WTC11 (cell line): ENCODE results near the gene ZDHHC19. TPM values are rescaled to one million over a fixed set of nuclear protein-coding genes. Genes with fewer than 3 reads are reported as not detected.

Source experiments
- ATAC-seq: fragments of 200-7000 bp; cut with Tn5 transposase; 2 replicates; pipeline ENCODE4 v1.10.0; 2021; ENCODE audit warnings: mild to moderate bottlenecking, moderate library complexity
- Bru-seq: library from RNA; stranded (reverse); fragments of 400-500 nt; gene quantifications from one replicate; lab custom pipeline; 2021; lab: Mats Ljungman, UMichigan
- CTCF ChIA-PET: fragments of 300-600 bp; sonication (Branson Sonifier 250); formaldehyde crosslinking; loops from one replicate; lab custom pipeline; 2021; ENCODE audit warnings: antibody characterized with exemption; lab: Charles Lee
- POLR2A ChIA-PET: fragments of 350-600 bp; sonication (Branson Sonifier 250); formaldehyde crosslinking; loops from one replicate; lab custom pipeline; 2021; ENCODE audit warnings: antibody characterized with exemption; lab: Charles Lee
- DNase-seq: peaks from one replicate; pipeline ENCODE4 v3.0.0; 2021; ENCODE audit warnings: low spot score
- H3K27ac Mint-ChIP-seq: 2 replicates; pipeline ENCODE4 v1.8.0; 2021; ENCODE audit warnings: mixed read lengths
- H3K27me3 Mint-ChIP-seq: 2 replicates; pipeline ENCODE4 v1.8.0; 2021; ENCODE audit warnings: low read depth, mild to moderate bottlenecking, moderate library complexity, mixed read lengths
- H3K36me3 Mint-ChIP-seq: 2 replicates; pipeline ENCODE4 v1.8.0; 2021; ENCODE audit warnings: mixed read lengths
- H3K4me1 Mint-ChIP-seq: 2 replicates; pipeline ENCODE4 v1.8.0; 2022; ENCODE audit warnings: mixed read lengths
- H3K4me3 Mint-ChIP-seq: 2 replicates; pipeline ENCODE4 v1.8.0; 2021; ENCODE audit warnings: mild to moderate bottlenecking, moderate library complexity, mixed read lengths
- H3K9me3 Mint-ChIP-seq: 2 replicates; pipeline ENCODE4 v1.8.0; 2021; ENCODE audit warnings: mixed read lengths
- E2F1 ChIP-seq: sonication (generic); formaldehyde crosslinking; IDR thresholded peaks from 2 replicates; pipeline ENCODE4 v1.8.0; 2022; ENCODE audit warnings: mild to moderate bottlenecking, missing genetic modification reagents
- E2F4 ChIP-seq: sonication (generic); formaldehyde crosslinking; IDR thresholded peaks from 2 replicates; pipeline ENCODE4 v1.8.1; 2022; ENCODE audit warnings: low read depth, mild to moderate bottlenecking, moderate library complexity, missing genetic modification reagents, borderline replicate concordance
- ESRRA ChIP-seq: sonication (generic); formaldehyde crosslinking; IDR thresholded peaks from 2 replicates; pipeline ENCODE4 v1.8.1; 2022; ENCODE audit warnings: mild to moderate bottlenecking, missing genetic modification reagents, borderline replicate concordance
- HMGA2 ChIP-seq: fragments of 250-450 bp; sonication (Bioruptor Pico); IDR thresholded peaks from 2 replicates; pipeline ENCODE4 v1.4.0; 2021; ENCODE audit warnings: mild to moderate bottlenecking, moderate library complexity
- IRF1 ChIP-seq: sonication (generic); formaldehyde crosslinking; IDR thresholded peaks from 2 replicates; pipeline ENCODE4 v1.8.0; 2023; ENCODE audit warnings: missing genetic modification reagents
- MYBL2 ChIP-seq: sonication (generic); formaldehyde crosslinking; IDR thresholded peaks from 2 replicates; pipeline ENCODE4 v1.8.1; 2023; ENCODE audit warnings: mild to moderate bottlenecking, moderate library complexity, missing genetic modification reagents
- PRDM15 ChIP-seq: sonication (generic); formaldehyde crosslinking; IDR thresholded peaks from 2 replicates; pipeline ENCODE4 v1.8.0; 2022; ENCODE audit warnings: missing genetic modification reagents
- SP1 ChIP-seq: sonication (generic); formaldehyde crosslinking; conservative IDR thresholded peaks from 2 replicates; pipeline ENCODE4 v1.8.1; 2022; ENCODE audit warnings: missing genetic modification reagents
- TP53 ChIP-seq: sonication (generic); formaldehyde crosslinking; IDR thresholded peaks from 2 replicates; pipeline ENCODE4 v1.8.1; 2023; ENCODE audit warnings: mild to moderate bottlenecking, missing genetic modification reagents
- USF1 ChIP-seq: sonication (generic); formaldehyde crosslinking; IDR thresholded peaks from 2 replicates; pipeline ENCODE4 v1.8.0; 2022; ENCODE audit warnings: mild to moderate bottlenecking, missing genetic modification reagents
- ZBTB43 ChIP-seq: sonication (generic); formaldehyde crosslinking; IDR thresholded peaks from 2 replicates; pipeline ENCODE4 v1.8.1; 2023; ENCODE audit warnings: mild to moderate bottlenecking, missing genetic modification reagents
- ZNF121 ChIP-seq: sonication (generic); formaldehyde crosslinking; IDR thresholded peaks from 2 replicates; pipeline ENCODE4 v1.8.0; 2023; ENCODE audit warnings: missing genetic modification reagents
- ZNF138 ChIP-seq: sonication (generic); formaldehyde crosslinking; conservative IDR thresholded peaks from 2 replicates; pipeline ENCODE4 v1.8.1; 2022; ENCODE audit warnings: mild to moderate bottlenecking, moderate library complexity, missing genetic modification reagents
- ZNF219 ChIP-seq: sonication (generic); formaldehyde crosslinking; IDR thresholded peaks from 2 replicates; pipeline ENCODE4 v1.8.0; 2023; ENCODE audit warnings: missing genetic modification reagents, mild to moderate bottlenecking, borderline replicate concordance
- ZNF512 ChIP-seq: sonication (generic); formaldehyde crosslinking; IDR thresholded peaks from 2 replicates; pipeline ENCODE4 v1.8.1; 2022; ENCODE audit warnings: missing genetic modification reagents, borderline replicate concordance
- long read RNA-seq, 3 experiments: library from RNA in 1 of 3; library from capped mRNA in 1 of 3; library from polyadenylated mRNA in 1 of 3; unstranded in 2 of 3; stranded (forward) in 1 of 3; transcript quantifications; one replicate each; pipeline ENCODE4 v2.0.0, GENCODE V29; 2021
- total RNA-seq: library from RNA; stranded (reverse); gene quantifications from 3 replicates; pipeline ENCODE4 v1.2.3, GENCODE V29; 2021

The ZDHHC19 gene
- total RNA-seq = 4.4 to 5.2 TPM (median 4.5 TPM) in 3 replicates
- Bru-seq, nascent RNA = percentile 40 among the genes with signal in this experiment
- long read RNA-seq, experiment 1, partial matches to known transcripts = 4 of 6 reads
- long read RNA-seq, experiment 1, other reads (novel, unspliced or antisense) = 2 of 6 reads
- long read RNA-seq, experiment 2, partial matches to known transcripts = 3 of 4 reads
- long read RNA-seq, experiment 2, other reads (novel, unspliced or antisense) = 1 of 4 reads
- long read RNA-seq, experiment 3, partial matches to known transcripts = 0 of 4 reads
- long read RNA-seq, experiment 3, other reads (novel, unspliced or antisense) = 4 of 4 reads

- POLR2A ChIA-PET = no interaction called here
- no peak for TF ChIP-seq PRDM15 (CRISPR knock-in tag)
- TF ChIP-seq ZNF512 (CRISPR knock-in tag) = 0 out of 2 replicates have a peak, but pooled peaks have one; percentile 36
Observed at GRCh38 chr3:196210673-196211556, at the start of gene ZDHHC19. ZDHHC19 (minus strand) TSS chr3:196211400; CDS start chr3:196211315, 85 bp downstream.

GRCh38 chr3:196260784-196261183 lies 49.6 kb upstream of the ZDHHC19 start:
- peaks cover 5% of the 10 kb centered on the region for H3K9me3 Mint-ChIP-seq
- DNase-seq (no peak), ATAC-seq (no peak)
- H3K4me3 Mint-ChIP-seq = no peak overlapping the region
- H3K27me3 Mint-ChIP-seq = no peaks in the 10 kb centered on the region
- peaks cover 15% of the 10 kb centered on the region for H3K36me3 Mint-ChIP-seq
- H3K27ac Mint-ChIP-seq = no peak overlapping the region
- TF ChIP-seq ZNF121 (CRISPR knock-in tag) (no peak), HMGA2 (CRISPR knock-in tag) (no peak), IRF1 (CRISPR knock-in tag) (no peak), TP53 (CRISPR knock-in tag) (no peak), MYBL2 (CRISPR knock-in tag) (no peak), ZBTB43 (CRISPR knock-in tag) (no peak), ZNF219 (CRISPR knock-in tag) (no peak), SP1 (no peak)
- H3K4me1 Mint-ChIP-seq = peaks cover 18% of the 10 kb centered on the region
- ChIA-PET POLR2A (no interaction called here), CTCF (interaction anchor here (1.2 kb wide), 1 partner anchor 268 kb away, joined by 3 read pairs; no protein-coding TSS in a partner anchor)

More at GRCh38 chr3:196210673-196211556, at the start of gene ZDHHC19:
- H3K27me3 Mint-ChIP-seq = peaks cover 19% of the 10 kb centered on the region
- no peak for DNase-seq
- CTCF ChIA-PET = no interaction called here
- peaks cover 23% of the 10 kb centered on the region for H3K4me1 Mint-ChIP-seq
- no peak within 1 kb of the TSS for H3K4me3 Mint-ChIP-seq
- no peaks in the 10 kb centered on the region for H3K36me3 Mint-ChIP-seq
- no peak for ATAC-seq
- no peak within 1 kb of the TSS for H3K27ac Mint-ChIP-seq
- no peaks in the 10 kb centered on the region for H3K9me3 Mint-ChIP-seq

GRCh38 chr3:196255776-196256175 lies 44.6 kb upstream of the ZDHHC19 start:
- POLR2A ChIA-PET = no interaction called here
- no peaks in the 10 kb centered on the region for H3K4me1 Mint-ChIP-seq
- H3K36me3 Mint-ChIP-seq = peaks cover 9% of the 10 kb centered on the region
- H3K27me3 Mint-ChIP-seq = no peaks in the 10 kb centered on the region
- ATAC-seq (no peak), DNase-seq (no peak)
- peaks cover 2% of the 10 kb centered on the region for H3K9me3 Mint-ChIP-seq
- CTCF ChIA-PET = no interaction called here
- H3K27ac Mint-ChIP-seq = no peak overlapping the region
- H3K4me3 Mint-ChIP-seq = no peak overlapping the region
- TF ChIP-seq SP1 (no peak), USF1 (CRISPR knock-in tag) (no peak), E2F4 (CRISPR knock-in tag) (no peak), ESRRA (CRISPR knock-in tag) (no peak), ZNF138 (CRISPR knock-in tag) (no peak), E2F1 (CRISPR knock-in tag) (no peak)
